ENCODE data around the gene CCDC89. TPM values are rescaled to one million over a fixed set of nuclear protein-coding genes. Genes with fewer than 3 reads are reported as not detected.

The CCDC89 gene
- total and polyA plus RNA-seq, 9 of the 15 experiments (the other 6 are each of a cell fraction or from before 2014, with no cell fraction given), result 0.07 to 0.09 TPM; not detected in 7

DNA sequence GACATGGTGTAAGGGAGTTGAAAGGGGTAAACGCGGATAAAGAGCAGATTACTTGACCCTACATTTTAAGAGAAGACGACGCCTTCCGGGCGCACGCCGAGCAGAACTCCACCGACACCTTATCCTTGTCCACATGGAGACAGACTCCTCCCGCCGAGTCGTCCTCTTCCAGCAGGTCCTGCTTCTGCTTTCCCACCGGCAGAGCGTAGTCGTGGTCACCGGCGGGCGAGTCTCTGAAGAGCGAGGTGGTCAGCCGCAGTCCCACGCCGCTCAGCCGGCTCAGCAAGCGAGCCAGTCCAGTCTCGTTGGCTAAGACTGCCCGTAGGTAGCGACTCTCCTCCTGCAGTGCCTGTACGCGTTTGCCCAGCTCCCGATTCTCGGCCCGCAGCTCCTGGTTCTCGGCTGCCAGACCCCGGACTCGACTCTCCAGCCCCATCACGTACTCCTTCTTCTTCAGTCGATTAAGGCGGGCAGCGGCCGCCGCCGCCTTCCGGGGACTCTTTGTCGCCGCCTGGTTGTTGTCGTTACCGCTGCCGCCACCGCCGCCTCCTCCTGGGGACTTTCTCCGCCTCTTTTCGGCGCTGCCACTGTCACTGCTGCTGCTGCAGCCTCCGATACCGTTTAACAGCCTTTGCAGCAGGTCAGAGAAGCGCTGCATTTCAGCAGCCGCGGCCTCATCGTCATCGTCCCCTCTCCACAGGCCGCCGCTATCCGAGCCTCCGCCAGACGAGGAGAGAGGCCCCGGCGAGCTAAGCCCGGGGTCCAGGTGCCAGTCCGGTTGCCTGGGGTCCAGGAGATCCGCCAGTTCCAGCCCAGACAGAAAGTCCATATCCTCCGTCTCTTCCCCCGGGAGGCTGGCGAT, 22.0 kb downstream of the CCDC89 start (continued):
- TF ChIP-seq ADNP (tag; IDR thresholded peaks at IDR 0.05), result no peak
- TF ChIP-seq, protein P1, sequence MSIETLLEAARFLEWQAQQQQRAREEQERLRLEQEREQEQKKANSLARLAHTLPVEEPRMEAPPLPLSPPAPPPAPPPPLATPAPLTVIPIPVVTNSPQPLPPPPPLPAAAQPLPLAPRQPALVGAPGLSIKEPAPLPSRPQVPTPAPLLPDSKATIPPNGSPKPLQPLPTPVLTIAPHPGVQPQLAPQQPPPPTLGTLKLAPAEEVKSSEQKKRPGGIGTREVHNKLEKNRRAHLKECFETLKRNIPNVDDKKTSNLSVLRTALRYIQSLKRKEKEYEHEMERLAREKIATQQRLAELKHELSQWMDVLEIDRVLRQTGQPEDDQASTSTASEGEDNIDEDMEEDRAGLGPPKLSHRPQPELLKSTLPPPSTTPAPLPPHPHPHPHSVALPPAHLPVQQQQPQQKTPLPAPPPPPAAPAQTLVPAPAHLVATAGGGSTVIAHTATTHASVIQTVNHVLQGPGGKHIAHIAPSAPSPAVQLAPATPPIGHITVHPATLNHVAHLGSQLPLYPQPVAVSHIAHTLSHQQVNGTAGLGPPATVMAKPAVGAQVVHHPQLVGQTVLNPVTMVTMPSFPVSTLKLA (conservative IDR thresholded peaks at IDR 0.05), result peak; percentile 9 to 41; a peak in 2 of 4 replicates
- TF ChIP-seq, protein P2, sequence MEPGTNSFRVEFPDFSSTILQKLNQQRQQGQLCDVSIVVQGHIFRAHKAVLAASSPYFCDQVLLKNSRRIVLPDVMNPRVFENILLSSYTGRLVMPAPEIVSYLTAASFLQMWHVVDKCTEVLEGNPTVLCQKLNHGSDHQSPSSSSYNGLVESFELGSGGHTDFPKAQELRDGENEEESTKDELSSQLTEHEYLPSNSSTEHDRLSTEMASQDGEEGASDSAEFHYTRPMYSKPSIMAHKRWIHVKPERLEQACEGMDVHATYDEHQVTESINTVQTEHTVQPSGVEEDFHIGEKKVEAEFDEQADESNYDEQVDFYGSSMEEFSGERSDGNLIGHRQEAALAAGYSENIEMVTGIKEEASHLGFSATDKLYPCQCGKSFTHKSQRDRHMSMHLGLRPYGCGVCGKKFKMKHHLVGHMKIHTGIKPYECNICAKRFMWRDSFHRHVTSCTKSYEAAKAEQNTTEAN (CRISPR knock-in tag; IDR thresholded peaks at IDR 0.05), result no peak; the same call in 1 of the 2 replicates
- peak; percentile 81 for TF ChIP-seq ETV1 (tag; conservative IDR thresholded peaks at IDR 0.05; ENCODE audit: low read depth)
- TF ChIP-seq YY1 (IDR thresholded peaks at IDR 0.05; ENCODE audit: borderline replicate concordance in 1 of 3, control insufficient read depth in 1 of 3, extremely low read depth in 1 of 3, insufficient read depth in 3 of 3, insufficient read length in 1 of 3, insufficient replicate concordance in 2 of 3, low read depth in 1 of 3, low read length in 2 of 3), result peak in 2 of 3 experiments; percentile 17 to 26
- TF ChIP-seq DDX20 (tag; IDR thresholded peaks at IDR 0.05; ENCODE audit: low read depth), result no peak
- no peak for TF ChIP-seq ETV5 (CRISPR knock-in tag; IDR thresholded peaks at IDR 0.05; ENCODE audit: low read depth)
- TF ChIP-seq RAD21 (CRISPR knock-in tag; conservative IDR thresholded peaks at IDR 0.05 in 1 of 2, IDR thresholded peaks at IDR 0.05 in 1 of 2), result peak in 1 of 2 experiments; percentile 40; a peak in 2 of 4 replicates
- TF ChIP-seq, protein P3, sequence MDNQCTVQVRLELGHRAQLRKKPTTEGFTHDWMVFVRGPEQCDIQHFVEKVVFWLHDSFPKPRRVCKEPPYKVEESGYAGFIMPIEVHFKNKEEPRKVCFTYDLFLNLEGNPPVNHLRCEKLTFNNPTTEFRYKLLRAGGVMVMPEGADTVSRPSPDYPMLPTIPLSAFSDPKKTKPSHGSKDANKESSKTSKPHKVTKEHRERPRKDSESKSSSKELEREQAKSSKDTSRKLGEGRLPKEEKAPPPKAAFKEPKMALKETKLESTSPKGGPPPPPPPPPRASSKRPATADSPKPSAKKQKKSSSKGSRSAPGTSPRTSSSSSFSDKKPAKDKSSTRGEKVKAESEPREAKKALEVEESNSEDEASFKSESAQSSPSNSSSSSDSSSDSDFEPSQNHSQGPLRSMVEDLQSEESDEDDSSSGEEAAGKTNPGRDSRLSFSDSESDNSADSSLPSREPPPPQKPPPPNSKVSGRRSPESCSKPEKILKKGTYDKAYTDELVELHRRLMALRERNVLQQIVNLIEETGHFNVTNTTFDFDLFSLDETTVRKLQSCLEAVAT (IDR thresholded peaks at IDR 0.05), result peak in 1 of 2 experiments; percentile 78; a peak in 1 of 4 replicates
- peak; percentile 78 to 81 for TF ChIP-seq FOXK2 (conservative IDR thresholded peaks at IDR 0.05 in 1 of 2, IDR thresholded peaks at IDR 0.05 in 1 of 2; ENCODE audit: low read depth in 2 of 2)
- TF ChIP-seq, protein P4, sequence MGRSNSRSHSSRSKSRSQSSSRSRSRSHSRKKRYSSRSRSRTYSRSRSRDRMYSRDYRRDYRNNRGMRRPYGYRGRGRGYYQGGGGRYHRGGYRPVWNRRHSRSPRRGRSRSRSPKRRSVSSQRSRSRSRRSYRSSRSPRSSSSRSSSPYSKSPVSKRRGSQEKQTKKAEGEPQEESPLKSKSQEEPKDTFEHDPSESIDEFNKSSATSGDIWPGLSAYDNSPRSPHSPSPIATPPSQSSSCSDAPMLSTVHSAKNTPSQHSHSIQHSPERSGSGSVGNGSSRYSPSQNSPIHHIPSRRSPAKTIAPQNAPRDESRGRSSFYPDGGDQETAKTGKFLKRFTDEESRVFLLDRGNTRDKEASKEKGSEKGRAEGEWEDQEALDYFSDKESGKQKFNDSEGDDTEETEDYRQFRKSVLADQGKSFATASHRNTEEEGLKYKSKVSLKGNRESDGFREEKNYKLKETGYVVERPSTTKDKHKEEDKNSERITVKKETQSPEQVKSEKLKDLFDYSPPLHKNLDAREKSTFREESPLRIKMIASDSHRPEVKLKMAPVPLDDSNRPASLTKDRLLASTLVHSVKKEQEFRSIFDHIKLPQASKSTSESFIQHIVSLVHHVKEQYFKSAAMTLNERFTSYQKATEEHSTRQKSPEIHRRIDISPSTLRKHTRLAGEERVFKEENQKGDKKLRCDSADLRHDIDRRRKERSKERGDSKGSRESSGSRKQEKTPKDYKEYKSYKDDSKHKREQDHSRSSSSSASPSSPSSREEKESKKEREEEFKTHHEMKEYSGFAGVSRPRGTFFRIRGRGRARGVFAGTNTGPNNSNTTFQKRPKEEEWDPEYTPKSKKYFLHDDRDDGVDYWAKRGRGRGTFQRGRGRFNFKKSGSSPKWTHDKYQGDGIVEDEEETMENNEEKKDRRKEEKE (IDR thresholded peaks at IDR 0.05; ENCODE audit: borderline replicate concordance in 1 of 2, control insufficient read depth in 1 of 2, low read depth in 2 of 2, low read length in 1 of 2), result peak in 1 of 2 experiments; percentile 22; a peak in 1 of 4 replicates
- 0 out of 4 replicates have a peak, but pooled peaks of 1 of the 2 experiments have one; percentile 12 for TF ChIP-seq HDAC1 (IDR thresholded peaks at IDR 0.05)
- TF ChIP-seq TCF3 (CRISPR knock-in tag; IDR thresholded peaks at IDR 0.05), result peak; percentile 6; the same call in 1 of the 2 replicates
